Measurements from ENCODE around the gene MEGF6. TPM values are rescaled to one million over a fixed set of nuclear protein-coding genes. Genes with fewer than 3 reads are reported as not detected.

Gene MEGF6
- total and polyA plus RNA-seq, 2 donors (not counting 3 experiments of a cell fraction or from before 2014, with no cell fraction given), result 22.5 to 63.7 TPM

DNA sequence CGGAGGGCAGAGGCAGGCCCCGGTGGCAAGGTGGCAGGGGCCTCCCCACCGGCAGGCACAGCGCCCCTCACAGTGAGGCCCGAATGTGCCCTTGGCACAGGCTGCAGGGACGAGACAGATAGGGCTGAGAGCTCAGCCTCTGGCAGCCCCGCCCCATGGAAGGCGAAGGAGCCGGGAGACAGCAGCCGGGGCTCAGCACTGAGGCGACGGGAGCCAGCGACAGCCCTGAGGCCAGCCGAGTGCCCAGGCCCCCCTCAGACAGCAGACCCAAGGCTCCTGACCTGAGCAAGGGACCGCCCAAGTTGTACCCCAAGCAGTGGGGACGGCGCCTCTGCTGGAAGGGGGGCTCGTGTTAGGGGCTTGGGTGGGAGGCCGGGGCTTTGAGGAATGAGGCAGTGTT, 113.8 kb downstream of the MEGF6 start:
- H3K27ac ChIP-seq (ENCODE audit: insufficient read depth, low read depth, low read length), result no peak overlapping the region
- H3K79me2 ChIP-seq (ENCODE audit: control insufficient read depth, insufficient read depth, low read length), result no peaks in the 10 kb centered on the region
- no peaks in the 10 kb centered on the region for H3K9me1 ChIP-seq (replicated peaks; ENCODE audit: control insufficient read depth, extremely low read depth, insufficient read depth, low read length)
- no peaks in the 10 kb centered on the region for H3K27me3 ChIP-seq (ENCODE audit: control insufficient read depth in 2 of 2, insufficient read depth in 2 of 2, low read length in 2 of 2)
- no peaks in the 10 kb centered on the region for H3K9me3 ChIP-seq (replicated peaks; ENCODE audit: control insufficient read depth, insufficient read depth, low read length)
- dilution Hi-C loops (cut with MboI; ENCODE audit: extremely low pct_ligation_motif_present, low sequenced_read_pairs) (no loop called here), intact Hi-C loops (cut with micrococcal nuclease) (no loop called here)
- POLR2A ChIA-PET, result interaction anchor here (0.5 kb wide), 1 partner anchor 1127 kb away, joined by 3 read pairs; no protein-coding TSS in a partner anchor
- BruUV-seq (replicated peaks), result no TSS peak
- DNase-seq (ENCODE audit: low read depth, low spot score) (no peak), FAIRE-seq (no peak)
- CTCF ChIA-PET, result interaction anchor here (1.3 to 1.8 kb wide), 3 partner anchors 35 to 122 kb away, joined by 3 to 7 read pairs (median 4); no protein-coding TSS in a partner anchor
- no peaks in the 10 kb centered on the region for H3K4me1 ChIP-seq (ENCODE audit: control insufficient read depth, extremely low read depth, insufficient read depth, low read length)
- H3K4me2 ChIP-seq (ENCODE audit: insufficient read depth, low read length), result no peak overlapping the region
- no peaks in the 10 kb centered on the region for H4K20me1 ChIP-seq (replicated peaks; ENCODE audit: control insufficient read depth, extremely low read depth, insufficient read depth, low read length)
- no peak overlapping the region for H3K9ac ChIP-seq (replicated peaks; ENCODE audit: extremely low read depth, insufficient read depth, low read length)
- H2AFZ ChIP-seq (ENCODE audit: low read depth, low read length), result no peak overlapping the region
- TF ChIP-seq, protein P1, sequence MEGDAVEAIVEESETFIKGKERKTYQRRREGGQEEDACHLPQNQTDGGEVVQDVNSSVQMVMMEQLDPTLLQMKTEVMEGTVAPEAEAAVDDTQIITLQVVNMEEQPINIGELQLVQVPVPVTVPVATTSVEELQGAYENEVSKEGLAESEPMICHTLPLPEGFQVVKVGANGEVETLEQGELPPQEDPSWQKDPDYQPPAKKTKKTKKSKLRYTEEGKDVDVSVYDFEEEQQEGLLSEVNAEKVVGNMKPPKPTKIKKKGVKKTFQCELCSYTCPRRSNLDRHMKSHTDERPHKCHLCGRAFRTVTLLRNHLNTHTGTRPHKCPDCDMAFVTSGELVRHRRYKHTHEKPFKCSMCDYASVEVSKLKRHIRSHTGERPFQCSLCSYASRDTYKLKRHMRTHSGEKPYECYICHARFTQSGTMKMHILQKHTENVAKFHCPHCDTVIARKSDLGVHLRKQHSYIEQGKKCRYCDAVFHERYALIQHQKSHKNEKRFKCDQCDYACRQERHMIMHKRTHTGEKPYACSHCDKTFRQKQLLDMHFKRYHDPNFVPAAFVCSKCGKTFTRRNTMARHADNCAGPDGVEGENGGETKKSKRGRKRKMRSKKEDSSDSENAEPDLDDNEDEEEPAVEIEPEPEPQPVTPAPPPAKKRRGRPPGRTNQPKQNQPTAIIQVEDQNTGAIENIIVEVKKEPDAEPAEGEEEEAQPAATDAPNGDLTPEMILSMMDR (IDR thresholded peaks at IDR 0.05; ENCODE audit: extremely low read depth in 1 of 2, insufficient read depth in 1 of 2, low read depth in 1 of 2, low read length in 2 of 2), result no peak
- H3K36me3 ChIP-seq (ENCODE audit: control insufficient read depth in 2 of 2, extremely low read depth in 1 of 2, insufficient read depth in 2 of 2, low read length in 2 of 2), result no peaks in the 10 kb centered on the region
- no peak overlapping the region for H3K4me3 ChIP-seq (replicated peaks in 1 of 3; ENCODE audit: insufficient read depth in 1 of 3, low read depth in 1 of 3, low read length in 3 of 3)

DNA sequence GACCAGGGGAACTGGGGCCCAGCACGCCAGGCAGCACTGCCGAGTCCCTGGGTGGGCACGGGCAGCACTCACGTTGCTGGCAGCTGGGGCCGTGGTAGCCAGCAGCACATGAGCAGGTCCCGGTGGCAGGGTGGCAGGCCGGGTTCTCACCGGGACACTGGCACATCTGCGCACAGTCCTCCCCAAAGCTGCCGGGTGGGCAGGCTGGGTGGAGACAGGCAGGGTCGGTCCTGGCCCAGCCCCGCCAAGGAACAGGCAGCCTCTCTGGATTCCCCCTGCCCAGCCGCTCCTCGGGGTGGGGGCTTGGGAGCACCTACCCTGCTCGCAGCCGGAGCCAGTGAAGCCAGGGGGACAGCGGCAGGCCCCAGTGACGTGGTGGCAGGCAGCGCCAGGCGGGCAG, 114.4 kb downstream of the MEGF6 start:
- no peaks in the 10 kb centered on the region for H3K4me1 ChIP-seq (ENCODE audit: control insufficient read depth, extremely low read depth, insufficient read depth, low read length)
- DNase-seq (ENCODE audit: low read depth, low spot score) (no peak), FAIRE-seq (no peak)
- no peak overlapping the region for H2AFZ ChIP-seq (ENCODE audit: low read depth, low read length)
- no peaks in the 10 kb centered on the region for H3K36me3 ChIP-seq (ENCODE audit: control insufficient read depth in 2 of 2, extremely low read depth in 1 of 2, insufficient read depth in 2 of 2, low read length in 2 of 2)
- no peaks in the 10 kb centered on the region for H3K9me1 ChIP-seq (replicated peaks; ENCODE audit: control insufficient read depth, extremely low read depth, insufficient read depth, low read length)
- TF ChIP-seq FOS (IDR thresholded peaks at IDR 0.05; ENCODE audit: borderline replicate concordance, insufficient read depth, low read length) (no peak), MYC (IDR thresholded peaks at IDR 0.05; ENCODE audit: low read depth, low read length) (no peak), POLR2A (IDR thresholded peaks at IDR 0.05; ENCODE audit: low read depth, low read length) (no peak), JUN (IDR thresholded peaks at IDR 0.05; ENCODE audit: borderline replicate concordance, insufficient read depth, insufficient read length, low read depth) (no peak), POLR2AphosphoS5 (IDR thresholded peaks at IDR 0.05; ENCODE audit: insufficient read depth, low read depth, low read length) (no peak), GATA2 (IDR thresholded peaks at IDR 0.05; ENCODE audit: insufficient read depth, insufficient read length, low read depth, low read length) (no peak), EZH2 (IDR thresholded peaks at IDR 0.05; ENCODE audit: borderline replicate concordance, low read depth, low read length, severe bottlenecking) (no peak)
- TF ChIP-seq, protein P1 (IDR thresholded peaks at IDR 0.05; ENCODE audit: extremely low read depth in 1 of 2, insufficient read depth in 1 of 2, low read depth in 1 of 2, low read length in 2 of 2), result no peak
- TF ChIP-seq, protein P2, sequence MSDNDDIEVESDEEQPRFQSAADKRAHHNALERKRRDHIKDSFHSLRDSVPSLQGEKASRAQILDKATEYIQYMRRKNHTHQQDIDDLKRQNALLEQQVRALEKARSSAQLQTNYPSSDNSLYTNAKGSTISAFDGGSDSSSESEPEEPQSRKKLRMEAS (IDR thresholded peaks at IDR 0.05; ENCODE audit: insufficient read depth, insufficient read length), result no peak
- CTCF ChIA-PET, result interaction anchor here (1.3 to 1.8 kb wide), 2 partner anchors 35 to 122 kb away, joined by 3 to 7 read pairs; no protein-coding TSS in a partner anchor
- no peak overlapping the region for H3K4me3 ChIP-seq (replicated peaks in 1 of 3; ENCODE audit: insufficient read depth in 1 of 3, low read depth in 1 of 3, low read length in 3 of 3)
- no peak overlapping the region for H3K9ac ChIP-seq (replicated peaks; ENCODE audit: extremely low read depth, insufficient read depth, low read length)
- no peak overlapping the region for H3K4me2 ChIP-seq (ENCODE audit: insufficient read depth, low read length)
- POLR2A ChIA-PET, result interaction anchor here (0.5 kb wide), 1 partner anchor 1126 kb away, joined by 3 read pairs; no protein-coding TSS in a partner anchor
- intact Hi-C loops (cut with micrococcal nuclease) (no loop called here), dilution Hi-C loops (cut with MboI; ENCODE audit: extremely low pct_ligation_motif_present, low sequenced_read_pairs) (no loop called here)
- no peaks in the 10 kb centered on the region for H3K27me3 ChIP-seq (ENCODE audit: control insufficient read depth in 2 of 2, insufficient read depth in 2 of 2, low read length in 2 of 2)
- no peaks in the 10 kb centered on the region for H3K79me2 ChIP-seq (ENCODE audit: control insufficient read depth, insufficient read depth, low read length)
- H4K20me1 ChIP-seq (replicated peaks; ENCODE audit: control insufficient read depth, extremely low read depth, insufficient read depth, low read length), result no peaks in the 10 kb centered on the region
- no TSS peak for BruUV-seq (replicated peaks)
- H3K9me3 ChIP-seq (replicated peaks; ENCODE audit: control insufficient read depth, insufficient read depth, low read length), result no peaks in the 10 kb centered on the region
- no peak overlapping the region for H3K27ac ChIP-seq (ENCODE audit: insufficient read depth, low read depth, low read length)

Data from endothelial cell of umbilical vein (primary cell).